OCI-LY1 (cell line): ENCODE results near the gene MAST4.

Experiments used
- EZH2 ChIP-seq: fragments of 200-600 bp; sonication (generic), shearing (Covaris generic); IDR thresholded peaks from 2 replicates; pipeline ENCODE4 v1.8.0; 2017; ENCODE audit warnings: borderline replicate concordance, mixed run types, mild to moderate bottlenecking, antibody characterized with exemption, low read length, moderate library complexity, mixed read lengths
- TF ChIP-seq, protein P1 (sequence below): fragments of 200-600 bp; sonication (generic), shearing (Covaris generic); IDR thresholded peaks from 2 replicates; pipeline ENCODE4 v1.5.1; 2017; ENCODE audit warnings: mild to moderate bottlenecking, antibody characterized with exemption, low read length, moderate library complexity, mixed read lengths

DNA sequence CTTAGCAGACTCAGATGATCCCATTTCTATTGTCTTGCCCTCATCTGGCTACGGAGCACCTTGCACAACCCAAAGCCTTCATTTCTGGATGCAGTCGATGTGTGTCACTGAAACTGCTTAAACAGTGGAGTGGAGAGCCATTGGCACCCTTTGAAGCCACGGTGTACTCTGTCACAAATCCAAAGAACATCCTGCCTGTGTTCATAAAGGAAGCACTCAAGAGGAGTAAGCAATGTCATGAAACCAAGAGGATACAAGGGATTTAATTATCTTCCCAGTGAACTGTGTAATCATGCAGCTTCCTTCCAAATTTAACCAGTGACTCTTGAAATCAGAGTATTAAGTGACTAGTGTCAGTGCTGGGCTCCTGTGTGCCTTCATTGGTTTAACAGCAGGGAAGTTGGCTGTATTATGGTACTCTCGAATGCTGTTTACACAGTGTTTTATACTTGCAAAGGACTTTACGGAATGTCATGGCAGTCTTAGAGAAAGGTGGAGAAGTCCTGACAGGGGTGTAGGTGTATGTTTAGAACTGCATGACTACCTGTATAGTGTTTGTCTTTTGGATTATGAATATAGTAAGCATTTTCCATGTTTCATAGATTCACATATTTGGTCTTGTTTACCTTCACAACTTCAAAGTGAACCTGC is 558.5 kb downstream of the MAST4 start:
- TF ChIP-seq, protein P1, sequence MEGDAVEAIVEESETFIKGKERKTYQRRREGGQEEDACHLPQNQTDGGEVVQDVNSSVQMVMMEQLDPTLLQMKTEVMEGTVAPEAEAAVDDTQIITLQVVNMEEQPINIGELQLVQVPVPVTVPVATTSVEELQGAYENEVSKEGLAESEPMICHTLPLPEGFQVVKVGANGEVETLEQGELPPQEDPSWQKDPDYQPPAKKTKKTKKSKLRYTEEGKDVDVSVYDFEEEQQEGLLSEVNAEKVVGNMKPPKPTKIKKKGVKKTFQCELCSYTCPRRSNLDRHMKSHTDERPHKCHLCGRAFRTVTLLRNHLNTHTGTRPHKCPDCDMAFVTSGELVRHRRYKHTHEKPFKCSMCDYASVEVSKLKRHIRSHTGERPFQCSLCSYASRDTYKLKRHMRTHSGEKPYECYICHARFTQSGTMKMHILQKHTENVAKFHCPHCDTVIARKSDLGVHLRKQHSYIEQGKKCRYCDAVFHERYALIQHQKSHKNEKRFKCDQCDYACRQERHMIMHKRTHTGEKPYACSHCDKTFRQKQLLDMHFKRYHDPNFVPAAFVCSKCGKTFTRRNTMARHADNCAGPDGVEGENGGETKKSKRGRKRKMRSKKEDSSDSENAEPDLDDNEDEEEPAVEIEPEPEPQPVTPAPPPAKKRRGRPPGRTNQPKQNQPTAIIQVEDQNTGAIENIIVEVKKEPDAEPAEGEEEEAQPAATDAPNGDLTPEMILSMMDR: no peak
- no peak for TF ChIP-seq EZH2
